Prostate gland (tissue), 2 donors: Measurements from ENCODE around the gene VWF. TPM values are rescaled to one million over a fixed set of nuclear protein-coding genes. Genes with fewer than 3 reads are reported as not detected.

ENCODE experiments used
- DNase-seq: peaks from one replicate; pipeline ENCODE4 v3.0.0-alpha.2; 2019; ENCODE audit warnings: low spot score
- H3K27ac ChIP-seq, 2 donors: fragments of 200-600 bp; sonication (generic); 2 replicates each; pipeline ENCODE4 v1.5.1; 2017 to 2019
- H3K27me3 ChIP-seq: fragments of 200-600 bp; sonication (generic); replicated peaks from 2 replicates; pipeline ENCODE4 v1.5.1; 2019; ENCODE audit not compliant: insufficient read depth
- H3K36me3 ChIP-seq, 2 donors: fragments of 200-600 bp; sonication (generic); 1 replicate in 1 of 2; 2 replicates in 1 of 2; pipeline versions ENCODE4 v1.5.1 to v1.8.1; 2017 to 2019
- H3K4me1 ChIP-seq: fragments of 200-600 bp; sonication (generic); replicated peaks from 2 replicates; pipeline ENCODE4 v1.5.1; 2019
- H3K4me3 ChIP-seq, 2 donors: fragments of 200-600 bp; sonication (generic); 2 replicates each; pipeline ENCODE4 v1.5.1; 2017 to 2019
- H3K9me3 ChIP-seq: fragments of 200-600 bp; sonication (generic); 2 replicates; pipeline ENCODE4 v1.5.1; 2017
- POLR2A ChIP-seq: fragments of 450-650 bp; IDR thresholded peaks from one replicate; pipeline ENCODE4 v1.6.1; 2016; ENCODE audit warnings: antibody characterized with exemption, mild to moderate bottlenecking
- POLR2AphosphoS5 ChIP-seq: sonication (generic); formaldehyde crosslinking; IDR thresholded peaks from one replicate; pipeline ENCODE4 v1.6.1; 2017; ENCODE audit warnings: antibody characterized with exemption
- WGBS: methylation state at CpG from one replicate; pipeline ENCODE4 v1.1.5; 2018; 5-methylcytosine and 5-hydroxymethylcytosine counted together
- intact Hi-C: fragments of 100-400 bp; cut with DNase I; formaldehyde crosslinking; loops from one replicate; pipeline ENCODE4 v1.14.2; 2022
- total RNA-seq, 2 donors: library from RNA; depleted of rRNA; stranded (reverse); fragments of >200 nt; gene quantifications; one replicate each; pipeline ENCODE4 v1.1.0, GENCODE V29; 2016
- TF ChIP-seq, protein P1 (sequence below), 4 experiments: fragments of 200-600 bp in 2 of 4; fragments of 450-650 bp in 2 of 4; sonication (generic) in 2 of 4; IDR thresholded peaks; 1 replicate in 3 of 4; 2 replicates in 1 of 4; pipeline ENCODE4 v1.5.1; 2016 to 2019; ENCODE audit warnings: antibody characterized with exemption in 4 of 4, mild to moderate bottlenecking in 2 of 4, moderate library complexity in 2 of 4

Gene VWF
- total RNA-seq, 2 donors from 2014 or later: 55.0 to 193 TPM

DNA sequence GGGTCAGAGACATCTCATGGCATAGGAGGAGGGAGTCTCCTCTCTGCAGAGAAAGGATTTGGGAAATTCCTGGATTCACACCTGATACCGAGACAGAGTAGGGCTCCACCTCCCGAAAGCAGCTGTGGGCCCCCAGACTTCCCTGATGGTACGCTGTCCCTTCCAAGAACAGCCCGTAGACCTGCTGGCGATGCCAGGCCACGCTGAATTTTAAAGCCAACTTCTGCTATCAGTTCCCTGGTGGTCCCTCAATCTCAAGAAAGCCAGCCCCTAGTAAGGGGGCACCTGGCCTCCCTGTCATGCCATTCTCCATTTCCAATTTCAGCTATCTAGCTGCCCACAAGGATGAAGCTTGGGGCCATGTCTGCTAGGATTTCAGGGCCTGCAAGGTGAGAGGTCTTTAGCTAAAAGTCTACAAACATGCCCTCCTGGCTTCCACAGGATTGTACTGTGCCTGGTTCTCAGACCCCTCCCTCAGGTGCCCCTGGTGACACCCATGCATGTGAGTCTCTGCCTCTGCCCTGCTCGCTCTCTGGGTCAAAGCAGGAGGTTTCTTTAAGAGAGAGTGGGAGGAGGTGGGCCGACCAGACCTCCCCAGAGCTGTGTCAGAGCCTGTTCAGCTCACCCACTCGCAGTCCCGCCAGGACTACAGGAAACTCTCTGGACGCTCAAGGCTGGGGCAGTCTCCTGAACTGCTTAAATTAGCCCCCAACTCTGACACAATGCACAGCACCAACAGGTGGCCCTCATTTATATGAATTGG lies 209.9 kb downstream of the VWF start:
- 79% methylated on average over 11 of the region's 11 CpGs for WGBS
- TF ChIP-seq POLR2A: no peak
- TF ChIP-seq, protein P1, sequence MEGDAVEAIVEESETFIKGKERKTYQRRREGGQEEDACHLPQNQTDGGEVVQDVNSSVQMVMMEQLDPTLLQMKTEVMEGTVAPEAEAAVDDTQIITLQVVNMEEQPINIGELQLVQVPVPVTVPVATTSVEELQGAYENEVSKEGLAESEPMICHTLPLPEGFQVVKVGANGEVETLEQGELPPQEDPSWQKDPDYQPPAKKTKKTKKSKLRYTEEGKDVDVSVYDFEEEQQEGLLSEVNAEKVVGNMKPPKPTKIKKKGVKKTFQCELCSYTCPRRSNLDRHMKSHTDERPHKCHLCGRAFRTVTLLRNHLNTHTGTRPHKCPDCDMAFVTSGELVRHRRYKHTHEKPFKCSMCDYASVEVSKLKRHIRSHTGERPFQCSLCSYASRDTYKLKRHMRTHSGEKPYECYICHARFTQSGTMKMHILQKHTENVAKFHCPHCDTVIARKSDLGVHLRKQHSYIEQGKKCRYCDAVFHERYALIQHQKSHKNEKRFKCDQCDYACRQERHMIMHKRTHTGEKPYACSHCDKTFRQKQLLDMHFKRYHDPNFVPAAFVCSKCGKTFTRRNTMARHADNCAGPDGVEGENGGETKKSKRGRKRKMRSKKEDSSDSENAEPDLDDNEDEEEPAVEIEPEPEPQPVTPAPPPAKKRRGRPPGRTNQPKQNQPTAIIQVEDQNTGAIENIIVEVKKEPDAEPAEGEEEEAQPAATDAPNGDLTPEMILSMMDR (IDR thresholded peaks at IDR 0.05): no peak
- TF ChIP-seq POLR2AphosphoS5: no peak
- no peak for DNase-seq
- Histone ChIP-seq H3K4me1 (no peaks in the 10 kb centered on the region), H3K27me3 (no peaks in the 10 kb centered on the region), H3K9me3 (no peaks in the 10 kb centered on the region), H3K27ac (no peak overlapping the region), H3K4me3 (no peak overlapping the region), H3K36me3 (no peaks in the 10 kb centered on the region)
- intact Hi-C loops: no loop called here

DNA sequence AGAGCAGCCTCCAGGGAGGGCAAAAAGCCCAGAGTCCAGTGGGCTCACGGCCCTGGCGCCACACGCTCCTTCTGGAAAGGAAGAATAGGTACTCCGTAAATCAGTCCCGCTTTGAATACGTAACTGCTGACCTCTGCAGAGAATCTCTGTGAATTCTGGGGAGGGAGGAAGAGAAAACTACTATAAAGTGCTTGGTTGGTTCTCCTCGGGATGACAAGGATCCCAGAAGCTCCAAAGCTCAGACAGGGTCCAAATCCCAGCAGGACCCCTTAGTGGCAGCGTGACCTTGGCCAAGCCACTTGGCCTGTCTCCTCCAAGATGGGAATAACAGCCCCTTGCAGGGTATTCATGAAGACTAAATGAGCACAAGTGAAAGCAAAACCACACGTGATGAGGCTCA lies 211.1 kb downstream of the VWF start:
- 93% methylated on average over 9 of the region's 9 CpGs for WGBS
- Histone ChIP-seq H3K4me3 (no peak overlapping the region), H3K27me3 (no peaks in the 10 kb centered on the region), H3K36me3 (no peaks in the 10 kb centered on the region), H3K4me1 (no peaks in the 10 kb centered on the region), H3K9me3 (no peaks in the 10 kb centered on the region), H3K27ac (no peak overlapping the region)
- intact Hi-C loops: no loop called here
- TF ChIP-seq POLR2AphosphoS5 (no peak), POLR2A (no peak)
- TF ChIP-seq, protein P1 (IDR thresholded peaks at IDR 0.05): no peak
- DNase-seq: no peak

DNA sequence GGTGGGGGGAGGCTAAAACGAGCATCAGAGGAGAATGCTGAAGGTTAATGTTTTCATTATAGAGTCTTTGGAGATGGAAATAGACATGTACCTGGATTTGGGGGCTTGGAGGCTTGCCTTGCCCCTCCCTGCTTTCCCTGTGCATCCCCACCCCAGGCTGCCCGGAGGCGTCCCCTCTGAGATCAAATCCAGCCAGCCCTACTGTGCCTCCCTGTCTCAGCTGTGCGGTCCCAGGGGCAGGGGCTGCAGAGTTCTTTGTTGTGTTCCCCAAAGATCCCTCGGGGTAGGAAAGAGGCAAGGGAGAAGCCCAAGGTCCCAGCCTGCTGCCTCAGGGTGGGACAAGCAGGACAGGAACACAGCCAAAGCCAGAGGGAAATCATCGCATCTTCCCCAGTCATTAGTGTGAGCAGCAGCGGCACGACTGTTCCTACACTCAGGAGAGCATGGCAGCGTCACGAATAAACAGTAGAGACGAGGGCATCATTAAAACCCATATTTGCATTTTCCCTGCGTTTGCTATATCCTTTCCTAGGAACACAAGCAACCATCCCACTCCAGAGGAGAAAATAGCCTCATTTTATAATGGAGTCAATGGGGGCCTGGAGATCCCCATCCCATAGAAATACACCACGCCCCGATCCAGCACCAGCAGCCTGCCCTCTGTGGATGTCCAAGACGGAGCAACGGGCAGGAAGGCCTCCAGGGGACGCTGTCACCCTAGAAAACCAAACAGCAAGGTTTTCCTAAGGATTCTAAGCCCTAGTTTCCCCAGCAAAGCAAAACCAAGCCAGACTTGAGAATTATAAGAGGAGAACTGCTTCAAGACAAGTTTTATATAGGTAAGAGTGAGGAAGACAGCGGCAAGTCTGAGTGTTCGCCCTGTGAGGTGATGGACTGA lies 211.8 kb downstream of the VWF start:
- TF ChIP-seq POLR2AphosphoS5 (no peak), POLR2A (no peak)
- TF ChIP-seq, protein P1 (IDR thresholded peaks at IDR 0.05): no peak
- intact Hi-C loops: no loop called here
- no peaks in the 10 kb centered on the region for H3K4me1 ChIP-seq
- WGBS: 78% methylated on average over 19 of the region's 19 CpGs
- DNase-seq: no peak
- H3K9me3 ChIP-seq: no peaks in the 10 kb centered on the region
- no peak overlapping the region for H3K4me3 ChIP-seq
- no peaks in the 10 kb centered on the region for H3K36me3 ChIP-seq
- H3K27me3 ChIP-seq: no peaks in the 10 kb centered on the region
- H3K27ac ChIP-seq: no peak overlapping the region

DNA sequence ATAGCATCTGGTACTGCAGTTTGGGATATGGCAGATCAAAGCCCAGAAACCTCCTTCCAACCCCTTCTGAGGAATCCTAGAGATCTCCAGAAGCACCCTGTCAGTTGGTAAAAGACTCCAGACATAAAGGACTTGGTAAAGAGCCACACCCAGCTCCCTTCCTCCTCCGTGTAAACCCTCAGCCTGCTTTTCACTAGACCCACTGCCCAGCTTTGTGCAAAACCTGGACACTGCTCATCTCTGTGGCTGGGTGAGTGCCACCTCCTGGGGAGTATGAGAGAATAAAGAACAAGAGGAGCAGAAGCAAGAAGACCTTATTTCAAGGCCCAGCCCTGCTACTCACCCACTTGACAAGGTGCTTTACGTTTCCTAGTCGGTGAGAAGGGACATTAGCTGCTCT lies 212.5 kb downstream of the VWF start:
- Histone ChIP-seq H3K4me3 (no peak overlapping the region), H3K9me3 (no peaks in the 10 kb centered on the region), H3K36me3 (no peaks in the 10 kb centered on the region), H3K27ac (no peak overlapping the region), H3K27me3 (no peaks in the 10 kb centered on the region), H3K4me1 (no peaks in the 10 kb centered on the region)
- intact Hi-C loops: no loop called here
- 58% methylated on average over 3 of the region's 3 CpGs for WGBS
- TF ChIP-seq, protein P1 (IDR thresholded peaks at IDR 0.05): no peak
- TF ChIP-seq POLR2A: no peak
- no peak for TF ChIP-seq POLR2AphosphoS5
- no peak for DNase-seq
